NB4 (cell line): ENCODE measurements around the gene SPRR2B.

Source experiments
- MYC ChIP-seq: IDR thresholded peaks from 2 replicates; pipeline ENCODE4 v1.6.1; 2011; ENCODE audit warnings: low read depth, low read length
- POLR2A ChIP-seq: IDR thresholded peaks from 2 replicates; pipeline ENCODE4 v1.6.1; 2011; ENCODE audit warnings: mild to moderate bottlenecking; ENCODE audit not compliant: insufficient read length; ENCODE audit errors: extremely low read depth
- TF ChIP-seq, protein P1 (sequence below): IDR thresholded peaks from one replicate; pipeline ENCODE4 v1.5.1; 2012; ENCODE audit warnings: low read depth, low read length
- TF ChIP-seq, protein P2 (sequence below): IDR thresholded peaks from 2 replicates; pipeline ENCODE4 v1.6.1; 2011; ENCODE audit warnings: low read depth, low read length

DNA sequence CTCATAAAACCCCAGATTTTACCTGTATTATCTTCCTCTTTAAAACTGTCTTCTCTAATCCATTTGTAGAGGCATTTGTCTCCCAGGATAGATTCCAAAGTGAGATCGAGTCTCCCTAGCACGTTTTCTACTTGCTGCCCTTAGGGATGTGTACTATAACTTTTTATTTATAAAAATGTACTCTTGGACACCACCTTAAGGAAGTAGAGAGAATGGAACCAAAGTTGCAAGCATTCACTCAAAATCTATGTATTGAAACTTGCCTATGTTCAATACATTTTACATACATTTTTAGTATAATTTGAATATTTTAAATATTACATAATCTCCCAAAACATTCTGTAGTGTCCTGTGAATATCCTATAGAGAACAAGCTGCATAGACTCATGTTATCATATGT, 13.3 kb downstream of the SPRR2B start:
- TF ChIP-seq POLR2A (no peak), MYC (no peak)
- TF ChIP-seq, protein P1, sequence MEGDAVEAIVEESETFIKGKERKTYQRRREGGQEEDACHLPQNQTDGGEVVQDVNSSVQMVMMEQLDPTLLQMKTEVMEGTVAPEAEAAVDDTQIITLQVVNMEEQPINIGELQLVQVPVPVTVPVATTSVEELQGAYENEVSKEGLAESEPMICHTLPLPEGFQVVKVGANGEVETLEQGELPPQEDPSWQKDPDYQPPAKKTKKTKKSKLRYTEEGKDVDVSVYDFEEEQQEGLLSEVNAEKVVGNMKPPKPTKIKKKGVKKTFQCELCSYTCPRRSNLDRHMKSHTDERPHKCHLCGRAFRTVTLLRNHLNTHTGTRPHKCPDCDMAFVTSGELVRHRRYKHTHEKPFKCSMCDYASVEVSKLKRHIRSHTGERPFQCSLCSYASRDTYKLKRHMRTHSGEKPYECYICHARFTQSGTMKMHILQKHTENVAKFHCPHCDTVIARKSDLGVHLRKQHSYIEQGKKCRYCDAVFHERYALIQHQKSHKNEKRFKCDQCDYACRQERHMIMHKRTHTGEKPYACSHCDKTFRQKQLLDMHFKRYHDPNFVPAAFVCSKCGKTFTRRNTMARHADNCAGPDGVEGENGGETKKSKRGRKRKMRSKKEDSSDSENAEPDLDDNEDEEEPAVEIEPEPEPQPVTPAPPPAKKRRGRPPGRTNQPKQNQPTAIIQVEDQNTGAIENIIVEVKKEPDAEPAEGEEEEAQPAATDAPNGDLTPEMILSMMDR: no peak
- TF ChIP-seq, protein P2, sequence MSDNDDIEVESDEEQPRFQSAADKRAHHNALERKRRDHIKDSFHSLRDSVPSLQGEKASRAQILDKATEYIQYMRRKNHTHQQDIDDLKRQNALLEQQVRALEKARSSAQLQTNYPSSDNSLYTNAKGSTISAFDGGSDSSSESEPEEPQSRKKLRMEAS: no peak
